ENCODE data around the gene CDC5L.

CDC5L gene

DNA sequence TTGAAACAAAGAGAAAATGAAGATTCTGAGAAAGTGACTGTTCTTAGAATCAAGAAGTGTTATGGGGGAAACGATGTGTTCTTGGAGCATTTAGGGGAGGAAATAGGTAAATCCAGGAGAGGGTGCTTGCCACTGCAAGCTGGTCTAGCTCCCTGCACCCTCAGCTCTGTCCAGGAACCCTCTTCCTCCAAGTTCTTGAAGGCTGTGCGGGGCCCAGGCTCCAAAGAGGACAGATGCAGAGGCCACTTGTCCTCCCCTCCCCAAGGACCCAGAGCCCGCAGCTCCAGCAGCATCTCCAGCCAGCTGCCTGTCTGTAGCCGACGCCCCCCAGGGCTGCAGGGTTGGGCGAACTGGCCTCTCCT lies 87.9 kb downstream of the CDC5L start:
- no peak for DNase-seq (ENCODE audit: low read depth)

DNA sequence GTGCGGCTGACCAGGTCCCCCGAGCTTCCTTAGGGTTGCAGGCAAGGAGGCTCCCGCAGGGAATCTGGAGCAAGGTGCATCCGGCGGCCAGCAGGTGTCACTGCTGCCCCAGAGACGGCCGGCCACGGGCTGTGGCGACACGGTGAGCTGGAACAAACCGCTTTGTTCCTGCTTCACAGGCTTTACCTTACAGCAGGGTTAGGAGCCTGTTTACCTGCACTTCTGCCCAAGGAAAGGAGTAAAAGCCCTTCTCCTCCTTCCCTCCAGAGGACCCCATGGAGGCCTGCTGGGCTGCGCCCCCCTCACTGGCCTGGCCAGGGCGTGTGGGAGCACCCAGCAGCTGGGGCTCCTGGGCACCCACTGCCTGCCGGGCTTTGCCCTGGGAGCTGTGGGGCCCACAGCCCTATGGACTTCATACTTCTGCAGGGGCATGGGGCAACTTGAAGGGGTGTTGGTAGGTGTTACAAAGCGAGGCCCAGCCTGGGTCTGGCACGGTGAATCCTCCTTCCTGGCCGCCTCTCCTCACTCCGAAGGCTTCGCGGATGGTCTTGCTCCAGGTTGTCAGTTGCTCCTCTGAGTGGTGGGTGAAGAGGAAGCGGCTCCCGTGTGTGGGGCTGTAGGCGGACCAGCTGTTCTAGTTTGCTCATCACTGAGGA lies 88.4 kb downstream of the CDC5L start:
- DNase-seq (ENCODE audit: low read depth), result peak; percentile 54

DNA sequence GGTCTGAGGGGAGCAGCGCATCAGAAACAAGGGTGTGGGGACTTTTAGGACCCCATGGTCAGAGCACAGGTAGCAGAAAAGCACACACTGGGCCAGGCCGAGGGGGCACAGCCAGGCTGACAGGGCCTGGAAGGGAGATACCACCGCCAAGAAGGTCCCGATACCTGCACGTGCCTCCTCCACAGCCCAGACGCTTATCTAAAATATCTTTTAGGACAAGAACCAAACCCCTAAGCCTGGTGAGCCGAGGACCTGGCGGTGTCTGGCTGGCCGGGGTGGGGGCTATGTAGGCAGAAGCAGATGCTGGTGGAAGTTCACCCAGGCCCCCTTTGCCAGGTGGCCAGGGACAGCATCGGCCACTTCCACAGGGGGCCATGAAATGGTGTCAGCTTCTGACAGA lies 89.3 kb downstream of the CDC5L start:
- no peak for DNase-seq (ENCODE audit: low read depth)

DNA sequence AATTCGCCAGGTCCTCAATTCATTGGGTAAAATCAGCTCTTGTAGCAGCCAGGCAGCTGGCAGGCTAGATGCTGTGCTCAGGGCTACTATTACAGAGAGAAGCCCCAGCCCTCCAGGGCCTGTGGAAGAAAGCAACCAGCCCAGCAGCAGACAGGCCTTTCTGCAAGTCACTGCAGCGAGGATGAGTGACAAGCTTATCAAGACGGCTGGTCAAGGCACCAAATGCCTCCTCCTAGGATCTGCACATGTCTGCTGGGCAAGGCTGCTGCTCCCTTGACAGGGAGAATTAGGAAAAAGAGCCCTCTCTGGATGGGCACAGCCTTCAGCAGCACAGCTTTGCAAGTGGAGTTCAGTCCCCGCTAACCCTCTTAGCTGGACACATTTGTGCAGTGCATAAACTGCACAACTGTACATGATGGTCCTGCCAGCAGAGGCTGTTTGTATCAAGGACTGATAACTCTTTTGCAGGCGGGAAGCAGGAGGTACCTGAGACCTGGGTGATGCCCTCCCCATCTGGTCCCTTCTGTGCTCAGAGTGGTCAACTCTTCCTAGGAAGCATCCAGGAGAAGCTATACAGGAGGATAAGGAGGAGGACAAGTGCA lies 89.9 kb downstream of the CDC5L start:
- DNase-seq (ENCODE audit: low read depth), result no peak

DNA sequence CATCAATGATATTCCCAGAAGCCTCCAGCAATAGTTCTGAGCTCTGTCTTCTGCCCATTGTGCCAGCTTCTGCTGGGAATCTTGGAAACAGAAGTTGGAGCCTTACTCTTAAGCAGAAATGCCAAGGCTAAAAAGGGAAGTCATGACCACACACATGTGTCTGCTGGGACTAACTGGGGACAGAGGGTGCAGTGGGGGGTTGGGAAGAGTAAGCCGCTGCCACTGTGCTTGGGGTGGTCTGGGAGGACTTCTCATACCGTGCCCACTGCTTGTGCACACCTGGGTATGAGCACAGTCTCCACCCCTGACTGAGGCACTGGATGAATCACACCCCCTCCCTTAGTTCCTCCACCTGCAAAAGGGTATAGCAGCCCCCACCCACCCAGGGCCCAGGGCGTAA lies 90.7 kb downstream of the CDC5L start:
- no peak for DNase-seq (ENCODE audit: low read depth)

DNA sequence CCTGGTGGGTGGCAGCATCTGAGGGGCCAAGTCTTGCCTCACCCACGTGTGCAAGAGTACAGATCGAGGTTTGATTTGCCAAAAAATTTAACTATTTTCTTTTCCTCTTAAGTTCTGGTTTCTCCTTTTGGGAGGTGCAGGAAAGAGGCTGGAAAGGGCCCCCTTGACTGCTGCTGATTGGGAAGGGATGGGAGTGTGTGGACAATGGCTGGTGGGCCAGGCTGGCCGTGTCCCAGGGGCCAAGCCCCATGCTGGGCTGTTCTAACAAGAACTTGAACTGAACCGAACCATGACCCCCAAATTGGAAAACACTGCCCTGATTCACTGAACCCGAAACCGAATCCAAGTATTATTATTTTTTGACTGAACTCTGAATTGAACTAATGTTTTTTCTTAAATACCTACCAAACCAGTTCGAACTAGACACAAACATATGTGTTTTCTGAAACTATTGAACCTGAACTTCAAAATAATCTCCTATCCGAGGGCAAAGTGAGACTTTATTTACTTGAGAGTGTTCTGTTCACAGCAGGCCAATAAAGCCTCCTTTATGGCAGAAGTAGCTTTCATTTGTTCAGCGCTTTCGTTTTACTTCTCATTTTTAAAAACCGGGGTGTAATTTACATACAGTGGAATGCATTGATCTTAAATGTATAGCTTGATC lies 91.2 kb downstream of the CDC5L start:
- no peak for DNase-seq (ENCODE audit: low read depth)

DNA sequence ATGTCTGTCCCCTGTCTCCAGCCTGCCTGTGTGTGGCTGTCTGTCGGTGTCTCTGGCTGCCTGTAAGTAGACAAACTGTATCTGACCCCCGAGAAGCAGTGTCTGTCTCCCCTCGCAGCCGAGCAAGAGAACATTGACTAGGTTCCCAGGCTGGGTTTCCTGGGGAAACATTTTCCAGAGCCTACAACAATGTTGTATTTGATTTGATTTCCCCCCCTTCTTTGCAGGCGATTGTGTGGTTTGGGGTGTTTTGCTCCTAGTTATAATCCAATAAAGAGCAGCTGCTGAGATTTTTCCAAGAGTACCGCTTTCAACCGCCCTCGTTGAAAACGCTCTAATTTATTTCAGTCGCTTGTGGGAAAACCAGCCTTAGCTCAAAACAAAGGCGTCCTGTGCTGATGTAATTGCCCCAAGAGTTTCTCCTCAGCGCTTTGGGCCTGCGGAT lies 92.6 kb downstream of the CDC5L start:
- DNase-seq (ENCODE audit: low read depth), result no peak

DNA sequence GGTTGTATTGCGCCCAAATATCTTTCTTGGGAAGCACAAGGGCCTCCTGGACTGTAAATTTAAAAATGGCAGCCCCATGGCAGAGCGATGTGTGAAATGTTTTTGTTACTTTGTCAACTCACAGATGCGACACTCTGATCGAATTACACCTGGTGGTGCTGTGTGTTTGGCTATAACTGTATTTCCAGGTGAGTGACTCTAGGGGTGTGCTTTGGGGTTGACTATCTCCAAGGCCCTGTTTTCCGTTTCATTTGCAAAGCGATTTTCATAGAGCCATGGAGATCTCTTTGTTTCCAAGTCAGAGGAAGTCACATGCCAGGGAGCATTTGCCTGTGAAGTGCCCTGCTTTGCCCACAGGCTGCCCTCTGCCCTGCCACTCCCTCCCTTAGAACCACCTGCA lies 93.5 kb downstream of the CDC5L start:
- DNase-seq (ENCODE audit: low read depth), result no peak

DNA sequence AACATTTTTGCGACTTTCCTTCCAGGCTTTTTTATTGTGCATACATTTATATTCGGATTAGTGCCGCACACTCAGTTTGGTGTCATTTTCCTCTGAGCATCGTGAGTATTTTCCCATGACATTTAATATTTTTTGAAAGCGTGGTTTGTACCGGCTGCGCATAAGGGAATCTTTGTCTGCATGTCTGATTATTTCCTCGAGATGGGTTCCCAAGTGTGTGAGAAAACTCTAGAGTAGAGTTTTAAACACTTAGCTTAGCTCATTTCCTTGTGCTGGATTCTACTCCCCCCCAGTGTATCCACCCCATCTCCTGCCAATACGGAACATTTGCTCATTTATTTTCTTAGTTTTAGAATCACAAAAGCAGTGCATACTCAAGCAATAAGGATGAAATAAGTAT lies 94.3 kb downstream of the CDC5L start:
- no peak for DNase-seq (ENCODE audit: low read depth)

DNA sequence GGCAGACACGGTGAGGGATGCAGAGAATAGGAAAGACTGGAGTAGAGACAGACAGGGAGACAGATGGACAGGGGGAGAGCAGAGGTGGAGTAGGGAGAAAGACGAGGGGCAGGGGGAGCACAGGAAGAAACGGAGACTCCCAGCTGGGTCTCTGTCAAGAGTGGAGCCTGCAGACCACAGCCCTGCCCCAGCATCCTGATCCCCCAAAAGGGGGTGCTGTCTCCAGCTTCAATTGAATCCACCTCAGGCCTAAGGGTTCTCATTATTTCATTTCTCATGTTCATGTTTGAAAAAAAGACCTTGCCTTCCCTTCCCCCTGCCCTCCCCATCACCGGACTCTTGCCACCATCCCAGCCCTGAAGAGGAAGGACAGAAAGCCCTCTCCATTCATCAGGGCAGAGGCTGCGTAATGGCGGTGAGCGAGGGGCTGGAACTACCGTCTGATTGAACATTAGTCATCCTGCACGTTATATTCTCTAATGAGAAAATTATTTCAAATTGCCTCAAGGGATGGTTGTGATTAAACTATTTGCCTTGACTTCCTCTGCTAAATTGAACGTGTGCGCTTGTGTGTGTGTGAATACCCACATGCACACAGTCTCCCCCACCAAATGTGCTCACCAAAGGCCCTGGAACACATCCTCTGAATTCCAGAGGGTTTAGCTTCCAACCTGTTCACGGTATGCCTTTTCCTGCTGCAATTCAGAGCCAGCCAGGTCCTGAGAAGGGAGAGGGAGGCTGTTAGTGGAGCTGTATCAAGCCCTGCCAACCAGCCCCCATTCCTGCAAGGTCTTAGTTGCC lies 98.3 kb downstream of the CDC5L start:
- DNase-seq (ENCODE audit: low read depth), result no peak

DNA sequence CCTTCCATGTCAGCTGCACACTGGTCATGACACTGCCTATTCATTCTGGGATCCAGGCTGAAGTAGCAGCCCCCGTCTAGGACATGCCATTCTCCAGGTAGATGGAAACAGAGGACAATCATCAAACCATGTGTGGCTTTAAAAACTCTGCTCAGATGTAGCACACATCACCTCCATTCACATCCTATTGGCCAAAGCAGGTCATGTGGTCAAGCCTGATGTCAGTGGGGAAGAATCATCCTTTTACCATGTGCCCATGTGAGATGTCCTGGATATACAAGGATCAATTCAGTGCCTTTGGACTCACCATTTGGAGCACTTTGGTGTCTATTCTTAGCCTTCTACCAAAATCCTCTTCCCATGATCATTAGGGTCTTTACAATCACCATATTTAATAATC lies 99.5 kb downstream of the CDC5L start:
- DNase-seq (ENCODE audit: low read depth), result no peak

DNA sequence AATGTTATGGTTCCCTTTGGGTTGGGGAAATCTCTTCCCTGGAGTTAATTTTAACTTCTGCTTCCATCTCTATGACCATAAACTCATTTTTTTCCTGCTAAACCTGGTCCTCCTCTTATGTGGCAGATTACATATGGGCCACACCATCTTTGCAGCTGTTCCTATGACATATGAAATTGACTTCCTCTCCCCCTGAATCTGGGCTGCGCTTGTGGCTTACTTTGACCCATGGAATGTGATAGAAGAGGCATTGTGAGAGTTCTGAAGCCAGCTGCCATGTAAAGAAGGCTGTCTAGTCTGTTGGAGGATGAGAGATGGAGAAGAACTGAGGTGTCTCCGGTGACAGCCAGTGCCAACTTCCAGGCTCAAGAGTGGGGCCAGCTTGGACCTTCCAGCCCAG lies 100.1 kb downstream of the CDC5L start:
- no peak for DNase-seq (ENCODE audit: low read depth)

DNA sequence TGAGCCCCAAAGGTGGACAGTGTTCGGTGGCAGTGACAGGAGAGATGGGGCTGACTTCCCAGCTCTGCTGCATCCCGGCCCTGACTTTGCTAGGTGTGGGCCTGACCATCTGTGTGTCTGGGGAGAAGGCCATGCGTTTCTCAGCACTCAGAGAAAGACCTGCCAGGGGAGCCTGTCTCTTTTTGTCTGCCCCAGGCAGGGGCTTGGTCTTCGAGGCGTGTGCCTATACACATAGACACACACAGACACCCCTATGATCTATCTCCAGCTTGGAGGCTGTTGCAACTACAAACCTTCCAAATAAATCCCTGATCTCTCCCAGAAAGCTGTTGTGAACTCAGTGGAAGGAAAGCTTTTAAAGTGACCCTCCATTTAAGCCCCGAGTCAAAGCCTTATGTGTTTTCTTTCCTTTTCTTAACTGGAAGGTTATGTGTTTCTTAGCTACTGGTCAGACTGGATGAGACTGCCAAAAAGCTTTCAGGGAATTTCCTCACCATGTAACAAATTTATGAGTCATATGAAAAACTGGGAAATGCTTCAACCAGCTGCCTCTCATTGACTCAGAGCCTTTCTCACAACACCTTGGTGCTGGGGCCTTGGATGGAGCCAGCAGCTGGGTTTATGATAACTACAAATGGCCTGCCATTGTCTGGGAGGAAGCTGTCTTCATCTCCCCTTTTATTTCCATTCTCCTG lies 102.6 kb downstream of the CDC5L start:
- DNase-seq (ENCODE audit: low read depth), result peak; percentile 90

DNA sequence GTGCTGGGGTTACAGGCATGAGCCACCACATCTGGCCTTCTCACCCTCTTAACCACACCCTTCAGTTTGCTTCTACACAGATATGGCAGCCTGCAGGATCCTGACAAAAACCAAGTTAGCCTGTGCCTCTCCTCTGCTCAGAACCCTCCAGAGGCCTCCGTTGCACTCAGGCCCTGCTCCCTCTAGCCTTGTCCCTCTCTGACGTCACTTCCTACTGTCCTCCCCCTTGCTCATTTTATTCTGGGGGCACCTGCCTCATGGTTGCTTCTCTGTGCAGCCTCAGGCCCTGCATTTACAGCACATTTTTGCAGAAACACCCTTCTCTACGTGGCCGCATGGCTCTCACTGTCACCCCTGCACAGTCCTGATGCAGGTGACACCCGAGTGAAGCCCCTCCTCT lies 105.6 kb downstream of the CDC5L start:
- no peak for DNase-seq (ENCODE audit: low read depth)

DNA sequence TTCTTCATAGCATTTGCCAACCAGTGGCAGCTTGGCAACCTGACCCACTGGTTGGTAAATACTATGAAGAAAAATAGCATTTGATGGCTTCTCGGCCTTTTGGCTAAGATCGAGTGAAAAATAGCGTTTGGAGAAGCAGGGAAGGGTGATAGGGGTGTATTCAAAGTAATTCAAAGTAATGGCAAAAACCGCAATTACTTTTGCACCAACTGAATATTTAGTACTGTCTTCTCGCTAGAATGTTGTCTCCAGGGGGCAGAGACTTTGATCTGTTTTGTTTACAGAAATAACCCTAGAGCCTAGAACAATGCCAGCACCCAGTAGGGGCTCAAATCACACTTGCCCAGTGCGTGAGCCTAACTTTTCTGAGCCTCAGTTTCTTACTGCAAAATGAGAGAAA lies 106.1 kb downstream of the CDC5L start:
- DNase-seq (ENCODE audit: low read depth), result no peak

DNA sequence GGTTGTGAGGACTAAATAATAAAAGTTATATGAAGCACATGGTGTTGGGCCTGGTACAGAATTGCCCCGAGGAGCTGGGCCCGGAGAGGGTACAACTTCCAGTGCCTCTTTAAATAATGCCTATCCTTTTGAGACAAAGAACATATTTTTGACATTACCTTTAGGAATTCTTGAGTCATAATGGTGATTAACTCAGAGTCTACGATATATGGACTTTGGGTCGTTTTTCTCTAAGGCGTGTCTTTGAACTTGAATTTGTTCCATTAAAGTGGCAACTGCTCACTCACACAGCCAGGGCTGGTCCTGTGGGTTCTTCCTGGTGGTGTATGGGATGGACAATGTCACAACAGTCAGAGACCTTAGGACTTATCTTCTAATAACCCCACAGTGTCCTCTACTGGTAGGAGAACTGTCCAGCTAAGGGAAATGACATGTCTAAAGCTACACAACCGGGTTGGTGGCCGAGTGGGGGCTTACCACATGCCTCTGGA lies 106.5 kb downstream of the CDC5L start:
- peak; percentile 59 for DNase-seq (ENCODE audit: low read depth)

DNA sequence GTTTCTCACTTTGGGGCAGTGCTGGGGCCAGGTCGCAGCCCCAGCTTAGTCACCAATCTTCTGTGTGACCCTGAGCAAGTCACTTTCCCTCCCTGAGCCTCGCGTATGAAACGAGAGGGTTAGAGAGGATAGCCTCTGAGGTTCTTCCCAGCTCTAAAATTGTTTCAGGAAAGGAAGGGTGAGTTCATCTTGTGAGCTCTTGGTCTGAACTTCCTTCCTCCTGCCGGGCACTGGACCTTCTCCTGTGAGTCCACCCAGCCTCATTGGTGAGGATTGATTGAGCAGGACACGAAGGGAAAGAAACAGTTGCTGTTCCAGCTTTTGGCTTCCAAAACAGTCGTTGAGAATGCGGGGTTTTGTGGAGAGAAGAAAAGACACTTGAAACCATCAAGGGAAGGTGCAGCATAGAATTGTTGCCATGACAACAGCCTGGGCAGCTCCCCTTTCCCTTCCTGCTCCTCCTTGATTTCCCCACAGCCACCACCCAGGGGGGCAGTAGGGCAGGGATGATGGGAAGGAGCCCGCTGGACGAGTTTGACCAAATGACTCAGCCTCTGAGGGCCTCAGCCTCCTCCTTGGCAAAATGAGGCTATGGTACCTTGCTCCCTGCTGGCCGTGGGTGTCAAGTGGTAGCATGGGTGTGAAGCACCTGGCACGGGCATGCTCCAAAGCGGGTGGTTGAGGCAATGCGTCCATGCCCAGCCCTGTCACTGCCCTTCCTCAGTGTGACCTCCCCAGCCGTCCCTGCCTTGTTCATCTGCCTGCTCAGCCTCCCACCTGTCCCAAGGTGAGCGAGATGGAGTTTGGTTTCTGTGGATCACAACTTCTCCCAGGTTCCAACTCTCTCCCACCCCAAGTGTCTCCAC lies 107.8 kb downstream of the CDC5L start:
- DNase-seq (ENCODE audit: low read depth), result no peak

DNA sequence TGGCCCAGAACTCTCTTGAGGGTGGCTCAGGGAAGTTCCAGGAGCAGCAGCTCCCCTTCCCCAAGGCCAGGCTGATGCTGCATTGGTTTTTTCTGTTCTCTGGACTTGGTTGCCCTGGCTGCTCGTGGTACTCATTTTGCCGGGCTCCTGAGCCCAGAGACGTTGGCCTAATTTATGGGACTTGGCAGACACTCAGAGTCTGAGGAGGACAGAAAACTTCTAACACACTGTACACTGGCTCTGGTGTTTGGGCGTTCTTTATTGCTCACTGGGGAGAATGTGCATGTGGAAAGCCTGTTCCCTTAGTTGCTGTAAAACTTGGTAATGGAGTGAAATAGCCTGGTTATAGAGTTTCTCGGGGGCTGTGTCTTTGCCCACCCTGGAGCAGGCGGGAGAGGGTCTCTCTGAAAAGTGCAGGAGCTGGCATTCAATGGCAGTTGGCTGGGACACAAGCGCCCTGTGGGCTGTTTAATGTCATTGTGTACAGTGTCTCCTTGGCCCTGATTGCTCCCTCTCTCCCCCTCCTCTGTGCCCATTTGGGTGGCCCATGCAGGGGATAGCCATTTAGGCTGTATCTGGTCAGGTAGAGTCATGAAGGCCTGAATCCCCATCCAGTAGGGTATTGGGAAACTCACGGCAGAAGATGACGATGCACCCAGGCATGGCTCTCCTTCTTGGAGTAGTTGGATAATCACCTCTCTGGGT lies 109.3 kb downstream of the CDC5L start:
- DNase-seq (ENCODE audit: low read depth), result no peak

DNA sequence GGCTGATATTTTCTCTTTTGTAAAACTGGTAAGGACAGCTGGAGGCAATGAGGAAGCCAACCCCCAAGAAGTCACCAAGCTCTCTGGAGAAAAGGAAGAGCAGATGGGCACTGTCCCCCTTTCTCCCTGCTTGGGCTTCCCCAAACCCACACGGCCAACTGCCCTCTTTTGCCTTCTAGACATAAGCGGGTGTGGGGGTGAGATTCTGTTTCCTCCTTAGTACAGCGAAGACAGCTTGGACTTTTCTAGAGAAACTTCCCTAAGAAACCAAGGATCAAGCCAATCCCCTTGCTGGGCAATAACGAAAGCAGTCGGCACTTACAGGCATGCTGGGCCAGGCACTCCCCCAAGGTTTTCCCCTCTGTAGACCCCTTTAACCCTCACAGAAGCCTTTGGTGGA lies 110.3 kb downstream of the CDC5L start:
- no peak for DNase-seq (ENCODE audit: low read depth)

DNA sequence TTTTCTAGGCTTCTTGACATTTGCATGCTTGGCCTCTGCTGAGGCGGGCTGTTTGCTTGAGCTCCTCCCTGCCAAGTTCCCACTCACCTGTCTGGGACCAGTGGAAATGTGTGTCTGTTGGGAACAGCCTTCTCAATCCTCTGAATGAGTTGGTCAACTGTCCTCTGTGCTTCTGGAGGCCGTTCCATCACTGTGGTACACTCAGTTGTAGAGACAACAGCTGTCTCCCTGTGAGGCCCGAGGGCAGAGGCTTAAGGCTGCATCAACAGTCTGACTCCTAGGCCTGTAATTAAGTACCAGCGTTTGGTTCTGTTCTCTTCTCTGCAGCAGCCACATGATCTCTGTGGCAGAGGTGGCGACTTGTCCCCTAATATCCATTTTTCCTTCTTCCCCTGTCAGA lies 110.9 kb downstream of the CDC5L start:
- no peak for DNase-seq (ENCODE audit: low read depth)

DNA sequence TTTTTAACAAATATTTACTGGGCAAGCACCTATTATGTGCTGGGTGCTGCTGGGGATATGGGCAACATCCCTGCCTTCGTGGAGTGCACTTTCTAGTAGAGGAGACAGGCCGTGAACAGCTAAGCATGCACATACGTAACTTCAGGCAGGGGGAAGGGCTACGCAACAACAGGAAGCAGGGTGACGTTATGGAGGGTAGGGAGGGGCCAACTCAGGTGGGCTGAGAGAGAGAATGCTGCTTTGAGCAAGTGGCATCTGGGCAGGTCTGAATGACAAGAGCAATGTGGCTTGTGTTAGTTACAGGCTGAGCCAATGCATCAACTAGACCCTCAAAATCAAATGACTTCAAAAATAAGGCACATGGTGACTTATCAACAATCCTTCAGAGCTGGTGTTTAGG lies 112.1 kb downstream of the CDC5L start:
- DNase-seq (ENCODE audit: low read depth), result no peak
